ENCODE measurements around the gene TNFAIP8L3. TPM values are rescaled to one million over a fixed set of nuclear protein-coding genes. Genes with fewer than 3 reads are reported as not detected.

TNFAIP8L3 gene
- total and polyA plus RNA-seq, 3 donors from 2014 or later, result 5.1 to 17.3 (median 10.2) TPM

GRCh38 chr15:51077221-51078153 is 17.2 kb downstream of the TNFAIP8L3 start:
- no peaks in the 10 kb centered on the region for H3K9me3 ChIP-seq
- TF ChIP-seq POLR2A (IDR thresholded peaks at IDR 0.05), result no peak
- no peaks in the 10 kb centered on the region for H3K27me3 ChIP-seq
- 26 to 42% methylated on average over 29 to 32 of the region's 32 CpGs for WGBS, 2 donors
- peaks cover 4% of the 10 kb centered on the region for H3K4me1 ChIP-seq
- peak overlapping the region; percentile 37 to 71 for H3K27ac ChIP-seq
- peak overlapping the region; percentile 40 to 53 for H3K4me3 ChIP-seq
- H3K36me3 ChIP-seq (ENCODE audit: low read depth, missing control alignments), result no peaks in the 10 kb centered on the region
- intact Hi-C loops (cut with DNase I; ENCODE audit: low total_unique reads), result no loop called here
- DNase-seq, result peak; percentile 84

- no peaks in the 10 kb centered on the region for H3K9me3 ChIP-seq
- intact Hi-C loops (cut with DNase I; ENCODE audit: low total_unique reads), result no loop called here
- peak overlapping the region; percentile 40 to 53 for H3K4me3 ChIP-seq
- no peaks in the 10 kb centered on the region for H3K27me3 ChIP-seq
- peak overlapping the region in 1 of 2 donors; percentile 71 for H3K27ac ChIP-seq
- 39 to 60% methylated on average over 16 of the region's 16 CpGs for WGBS, 2 donors
- H3K36me3 ChIP-seq (ENCODE audit: low read depth, missing control alignments), result no peaks in the 10 kb centered on the region
- DNase-seq, result no peak
- TF ChIP-seq CTCF (IDR thresholded peaks at IDR 0.05) (no peak), POLR2A (IDR thresholded peaks at IDR 0.05) (no peak)
- peaks cover 4% of the 10 kb centered on the region for H3K4me1 ChIP-seq
These were observed 18.0 kb downstream of the TNFAIP8L3 start for GRCh38 chr15:51076524-51077220.

- WGBS, 2 donors, result 54 to 70% methylated on average over 5 to 7 of the region's 7 CpGs
- Histone ChIP-seq H3K4me1 (peaks cover 4% of the 10 kb centered on the region), H3K27ac (no peak overlapping the region), H3K9me3 (no peaks in the 10 kb centered on the region), H3K36me3 (ENCODE audit: low read depth, missing control alignments) (no peaks in the 10 kb centered on the region), H3K27me3 (no peaks in the 10 kb centered on the region), H3K4me3 (no peak overlapping the region)
- TF ChIP-seq POLR2A (IDR thresholded peaks at IDR 0.05), result no peak
- no peak for TF ChIP-seq CTCF (IDR thresholded peaks at IDR 0.05)
- intact Hi-C loops (cut with DNase I; ENCODE audit: low total_unique reads), result no loop called here
- DNase-seq, result no peak
These were observed 18.7 kb downstream of the TNFAIP8L3 start for GRCh38 chr15:51075826-51076523.

GRCh38 chr15:51075364-51075763 is 19.3 kb downstream of the TNFAIP8L3 start:
- intact Hi-C loops (cut with DNase I; ENCODE audit: low total_unique reads), result no loop called here
- Histone ChIP-seq H3K27ac (no peak overlapping the region), H3K4me1 (peaks cover 4% of the 10 kb centered on the region), H3K4me3 (no peak overlapping the region), H3K9me3 (no peaks in the 10 kb centered on the region), H3K27me3 (no peaks in the 10 kb centered on the region), H3K36me3 (ENCODE audit: low read depth, missing control alignments) (no peaks in the 10 kb centered on the region)
- no peak for DNase-seq
- 74 to 86% methylated on average over 5 of the region's 5 CpGs for WGBS, 2 donors
- TF ChIP-seq CTCF (IDR thresholded peaks at IDR 0.05) (no peak), POLR2A (IDR thresholded peaks at IDR 0.05) (no peak)

GRCh38 chr15:51074926-51075325 is 19.8 kb downstream of the TNFAIP8L3 start:
- no peak for DNase-seq
- Histone ChIP-seq H3K36me3 (ENCODE audit: low read depth, missing control alignments) (no peaks in the 10 kb centered on the region), H3K27ac (no peak overlapping the region), H3K4me3 (no peak overlapping the region), H3K27me3 (no peaks in the 10 kb centered on the region), H3K9me3 (no peaks in the 10 kb centered on the region), H3K4me1 (peaks cover 4% of the 10 kb centered on the region)
- 88 to 90% methylated on average over 5 of the region's 5 CpGs for WGBS, 2 donors
- intact Hi-C loops (cut with DNase I; ENCODE audit: low total_unique reads), result no loop called here
- TF ChIP-seq POLR2A (IDR thresholded peaks at IDR 0.05) (no peak), CTCF (IDR thresholded peaks at IDR 0.05) (no peak)
